GM12872 (cell line): ENCODE data around the gene CCDC194.
A peak's percentile ranks its signal among the peaks of the same experiment; 100 is the strongest.

Experiments
- TF ChIP-seq, protein P1 (sequence below): IDR thresholded peaks from 3 replicates; pipeline ENCODE4 v1.5.1; 2011; ENCODE audit warnings: low read depth, mild to moderate bottlenecking, low read length, moderate library complexity; ENCODE audit not compliant: insufficient read depth

The CCDC194 gene

DNA sequence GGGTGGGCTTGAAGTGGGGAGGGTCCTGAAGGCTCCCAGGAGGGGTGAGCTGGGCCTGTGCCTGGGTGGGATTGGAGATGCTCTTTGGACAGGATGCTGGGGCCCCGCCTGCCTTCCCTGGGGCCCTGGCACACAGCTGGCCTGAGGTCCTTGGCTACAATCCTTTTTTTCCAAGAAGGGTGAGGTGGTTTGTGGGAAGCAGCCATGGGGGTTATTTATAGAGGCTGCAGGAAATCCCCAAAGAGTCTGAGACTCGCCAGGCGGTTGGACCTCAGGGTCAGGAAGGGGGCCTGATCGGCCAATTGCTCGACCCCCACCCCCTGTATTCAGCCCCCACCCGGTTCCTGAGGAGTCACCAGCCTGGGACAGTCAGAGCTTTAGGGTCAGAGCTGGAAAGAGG lies 46.6 kb downstream of the CCDC194 start:
- TF ChIP-seq, protein P1, sequence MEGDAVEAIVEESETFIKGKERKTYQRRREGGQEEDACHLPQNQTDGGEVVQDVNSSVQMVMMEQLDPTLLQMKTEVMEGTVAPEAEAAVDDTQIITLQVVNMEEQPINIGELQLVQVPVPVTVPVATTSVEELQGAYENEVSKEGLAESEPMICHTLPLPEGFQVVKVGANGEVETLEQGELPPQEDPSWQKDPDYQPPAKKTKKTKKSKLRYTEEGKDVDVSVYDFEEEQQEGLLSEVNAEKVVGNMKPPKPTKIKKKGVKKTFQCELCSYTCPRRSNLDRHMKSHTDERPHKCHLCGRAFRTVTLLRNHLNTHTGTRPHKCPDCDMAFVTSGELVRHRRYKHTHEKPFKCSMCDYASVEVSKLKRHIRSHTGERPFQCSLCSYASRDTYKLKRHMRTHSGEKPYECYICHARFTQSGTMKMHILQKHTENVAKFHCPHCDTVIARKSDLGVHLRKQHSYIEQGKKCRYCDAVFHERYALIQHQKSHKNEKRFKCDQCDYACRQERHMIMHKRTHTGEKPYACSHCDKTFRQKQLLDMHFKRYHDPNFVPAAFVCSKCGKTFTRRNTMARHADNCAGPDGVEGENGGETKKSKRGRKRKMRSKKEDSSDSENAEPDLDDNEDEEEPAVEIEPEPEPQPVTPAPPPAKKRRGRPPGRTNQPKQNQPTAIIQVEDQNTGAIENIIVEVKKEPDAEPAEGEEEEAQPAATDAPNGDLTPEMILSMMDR = no peak

DNA sequence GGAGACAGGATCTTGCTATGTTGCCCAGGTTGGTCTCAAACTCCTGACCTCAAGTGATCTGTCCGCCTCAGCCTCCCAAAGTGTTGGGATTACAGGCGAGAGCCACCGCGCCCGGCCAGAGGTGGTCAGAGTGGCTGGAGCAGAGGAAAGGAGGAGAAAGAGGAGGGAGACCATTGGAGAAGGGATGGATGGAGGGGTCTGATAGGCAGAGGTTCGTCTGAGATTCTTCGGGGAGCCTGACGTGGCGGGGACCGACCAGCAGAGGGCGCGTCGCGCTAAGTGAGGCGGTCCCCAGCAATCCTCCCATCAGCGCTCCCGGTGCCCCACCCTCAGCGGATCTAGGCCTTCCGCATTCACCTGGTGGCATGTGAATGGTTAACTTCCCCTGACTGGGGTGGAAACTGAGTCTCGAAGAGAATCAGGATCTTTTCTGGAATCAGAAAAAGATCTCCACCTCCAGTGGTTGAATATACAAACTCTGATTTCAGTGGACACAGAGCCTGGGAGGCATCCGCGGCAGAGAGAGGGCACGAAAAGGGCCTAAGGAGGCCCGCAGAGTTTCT lies 47.8 kb downstream of the CCDC194 start:
- TF ChIP-seq, protein P1 = peak; percentile 97

DNA sequence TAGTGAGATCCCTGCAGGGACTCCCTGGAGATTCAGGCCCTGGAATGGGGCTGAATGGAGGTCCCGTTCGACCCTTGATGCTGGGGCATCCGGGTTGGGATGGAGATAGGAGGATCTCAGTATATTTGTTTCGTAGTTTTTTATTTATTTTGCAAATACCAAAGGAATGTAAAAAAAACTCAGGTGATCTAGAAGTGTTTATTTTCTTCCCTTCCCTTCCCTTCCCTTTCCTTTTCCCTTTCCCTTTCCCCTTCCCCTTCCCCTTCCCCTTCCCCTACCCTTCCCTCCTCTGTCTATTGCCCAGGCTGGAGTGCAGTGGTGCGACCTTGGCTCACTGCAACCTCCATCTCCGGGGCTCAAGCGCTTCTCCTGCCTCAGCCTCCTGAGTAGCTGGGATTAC lies 52.2 kb downstream of the CCDC194 start:
- TF ChIP-seq, protein P1 = no peak

DNA sequence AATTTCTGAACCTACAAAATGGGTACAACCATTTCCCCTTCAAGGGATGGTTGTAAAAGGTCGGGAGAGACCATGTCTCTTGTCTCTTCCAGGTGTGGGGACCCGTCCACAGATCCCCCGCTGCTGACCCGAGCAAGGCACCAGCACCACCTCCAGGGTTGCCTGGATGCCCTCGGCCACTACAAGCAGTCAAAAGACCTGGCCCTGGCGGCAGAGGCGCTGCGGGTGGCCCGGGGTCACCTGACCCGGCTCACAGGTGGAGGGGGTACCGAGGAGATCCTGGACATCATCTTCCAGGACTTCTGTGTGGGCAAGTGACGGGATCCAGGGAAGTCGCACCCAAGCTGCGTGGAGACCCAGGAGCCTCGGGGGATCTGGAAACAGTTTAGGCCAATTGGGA lies 52.6 kb downstream of the CCDC194 start:
- TF ChIP-seq, protein P1 = no peak

DNA sequence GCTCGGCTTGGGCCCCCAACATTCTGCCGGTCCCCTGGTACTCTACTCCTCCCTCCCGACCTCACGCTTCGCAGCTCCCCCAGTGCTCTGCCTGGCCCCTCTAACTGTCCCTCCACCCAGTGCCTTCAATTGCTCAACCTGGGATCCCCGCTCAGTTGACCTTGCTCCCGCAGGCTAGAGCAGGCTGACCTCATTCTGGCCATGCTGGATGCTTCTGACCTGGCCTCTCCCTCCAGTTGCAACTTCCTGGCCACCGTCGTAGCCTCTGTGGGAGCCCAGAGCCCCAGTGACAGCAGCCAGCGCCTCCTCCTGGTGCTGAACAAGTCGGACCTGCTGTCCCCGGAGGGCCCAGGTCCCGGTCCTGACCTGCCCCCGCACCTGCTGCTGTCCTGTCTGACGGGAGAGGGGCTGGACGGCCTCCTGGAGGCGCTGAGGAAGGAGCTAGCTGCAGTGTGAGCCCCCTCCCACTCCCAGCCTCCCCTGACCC lies 53.1 kb downstream of the CCDC194 start:
- TF ChIP-seq, protein P1 = no peak
